Right renal pelvis (tissue), 4 donors: ENCODE measurements around the gene NT5DC4. TPM values are rescaled to one million over a fixed set of nuclear protein-coding genes. Genes with fewer than 3 reads are reported as not detected.

Source experiments
- DNase-seq, 4 donors: peaks; one replicate each; pipeline ENCODE4 v3.0.0-alpha.2; 2013; ENCODE audit warnings: low read depth in 4 of 4, low spot score in 3 of 4, missing footprints in 1 of 4
- polyA plus RNA-seq, 4 donors: library from polyadenylated mRNA; unstranded; fragments of 120-200 nt; gene quantifications; one replicate each; pipeline ENCODE4 v1.2.1, GENCODE V29; 2013; ENCODE audit not compliant: insufficient read length in 4 of 4

The NT5DC4 gene
- polyA plus RNA-seq, 4 donors: 0.08 to 0.48 (median 0.29) TPM; not detected in 1

GRCh38 chr2:112721819-112722522 lies 1.2 kb downstream of the NT5DC4 start:
- no peak for DNase-seq

GRCh38 chr2:112722816-112723546 lies 2.2 kb downstream of the NT5DC4 start:
- DNase-seq: no peak

- no peak for DNase-seq
Observed at GRCh38 chr2:112723547-112723940, 2.7 kb downstream of the NT5DC4 start.

- DNase-seq: no peak
Observed at GRCh38 chr2:112723995-112724394, 3.2 kb downstream of the NT5DC4 start.

GRCh38 chr2:112724591-112725525 lies 4.0 kb downstream of the NT5DC4 start:
- DNase-seq: no peak

GRCh38 chr2:112725545-112726457 lies 5.0 kb downstream of the NT5DC4 start:
- no peak for DNase-seq

GRCh38 chr2:112726487-112727190 lies 5.8 kb downstream of the NT5DC4 start:
- peak; percentile 69 to 76 (median 73) for DNase-seq

GRCh38 chr2:112727276-112728028 lies 6.6 kb downstream of the NT5DC4 start:
- DNase-seq: no peak

GRCh38 chr2:112728029-112728362 lies 7.2 kb downstream of the NT5DC4 start:
- DNase-seq: no peak

GRCh38 chr2:112728378-112729175 lies 7.8 kb downstream of the NT5DC4 start:
- DNase-seq: no peak

- no peak for DNase-seq
Observed at GRCh38 chr2:112730216-112730615, 9.4 kb downstream of the NT5DC4 start.

- no peak for DNase-seq
Observed at GRCh38 chr2:112730791-112731190, 10.0 kb downstream of the NT5DC4 start.

GRCh38 chr2:112731479-112731878 lies 10.7 kb downstream of the NT5DC4 start:
- DNase-seq: no peak

GRCh38 chr2:112733456-112733855 lies 12.6 kb downstream of the NT5DC4 start:
- DNase-seq: no peak

GRCh38 chr2:112733871-112734270 lies 13.1 kb downstream of the NT5DC4 start:
- peak in 1 of 4 donors; percentile 27 for DNase-seq

GRCh38 chr2:112737542-112738232 lies 16.9 kb downstream of the NT5DC4 start:
- DNase-seq: no peak

GRCh38 chr2:112740527-112740926 lies 19.7 kb downstream of the NT5DC4 start:
- DNase-seq: no peak
